ENCODE measurements around the gene RUBCNL. TPM values are rescaled to one million over a fixed set of nuclear protein-coding genes. Genes with fewer than 3 reads are reported as not detected.
"Not testable (repeated sequence)": the region's sequence is repeated elsewhere in the genome, so short reads cannot be mapped to it uniquely, and the experiment has no call there.

Gene RUBCNL
- 0.06 and 0.13 TPM in 2 replicates for total RNA-seq (2014; rRNA removed)
- polyA plus RNA-seq (2012), result 0.06 TPM

- no peak for DNase-seq (ENCODE audit: low read depth)
These were observed at the start of gene RUBCNL for GRCh38 chr13:46387064-46387851. RUBCNL (minus strand) TSS chr13:46387252; CDS start chr13:46372475, 14,777 bp downstream.

- not testable (repeated sequence) for DNase-seq (ENCODE audit: low read depth)
These were observed 42.5 kb upstream of the RUBCNL start for GRCh38 chr13:46429558-46429957.

- no peak for DNase-seq (ENCODE audit: low read depth)
These were observed 18.4 kb upstream of the RUBCNL start for GRCh38 chr13:46405457-46405856.

- no peak for DNase-seq (ENCODE audit: low read depth)
These were observed 17.7 kb upstream of the RUBCNL start for GRCh38 chr13:46404733-46405100.

- DNase-seq (ENCODE audit: low read depth), result no peak
These were observed 17.0 kb upstream of the RUBCNL start for GRCh38 chr13:46403851-46404732.

- no peak for DNase-seq (ENCODE audit: low read depth)
These were observed 15.1 kb upstream of the RUBCNL start for GRCh38 chr13:46402178-46402577.

- no peak for DNase-seq (ENCODE audit: low read depth)
These were observed 14.4 kb upstream of the RUBCNL start for GRCh38 chr13:46401432-46401831.

- no peak for DNase-seq (ENCODE audit: low read depth)
These were observed 9.3 kb upstream of the RUBCNL start for GRCh38 chr13:46396341-46396740.

- peak; percentile 42 for DNase-seq (ENCODE audit: low read depth)
These were observed 5.9 kb upstream of the RUBCNL start for GRCh38 chr13:46392967-46393366.

GRCh38 chr13:46389457-46390451 is 2.7 kb upstream of the RUBCNL start:
- no peak for DNase-seq (ENCODE audit: low read depth)

GRCh38 chr13:46388846-46389245 is 1.8 kb upstream of the RUBCNL start:
- DNase-seq (ENCODE audit: low read depth), result no peak

- DNase-seq (ENCODE audit: low read depth), result no peak
These were observed 1.3 kb upstream of the RUBCNL start for GRCh38 chr13:46388308-46388707.

- DNase-seq (ENCODE audit: low read depth), result no peak
These were observed 524 bp downstream of the RUBCNL start for GRCh38 chr13:46386392-46387063.

GRCh38 chr13:46385946-46386345 is 1.1 kb downstream of the RUBCNL start:
- no peak for DNase-seq (ENCODE audit: low read depth)

- no peak for DNase-seq (ENCODE audit: low read depth)
These were observed 3.7 kb downstream of the RUBCNL start for GRCh38 chr13:46383383-46383782.

GRCh38 chr13:46382224-46382623 is 4.8 kb downstream of the RUBCNL start:
- no peak for DNase-seq (ENCODE audit: low read depth)

- no peak for DNase-seq (ENCODE audit: low read depth)
These were observed 6.8 kb downstream of the RUBCNL start for GRCh38 chr13:46380242-46380641.

GRCh38 chr13:46379611-46380010 is 7.4 kb downstream of the RUBCNL start:
- DNase-seq (ENCODE audit: low read depth), result no peak

- no peak for DNase-seq (ENCODE audit: low read depth)
These were observed 8.6 kb downstream of the RUBCNL start for GRCh38 chr13:46378411-46378810.

- DNase-seq (ENCODE audit: low read depth), result no peak
These were observed 9.5 kb downstream of the RUBCNL start for GRCh38 chr13:46377554-46377953.

GRCh38 chr13:46374710-46375109 is 12.3 kb downstream of the RUBCNL start:
- DNase-seq (ENCODE audit: low read depth), result no peak

Data from LHCN-M2 (cell line).